Loucy (cell line): Measurements from ENCODE around the gene FAM20C.

Experiments
- EZH2phosphoT487 ChIP-seq: fragments of 200-600 bp; IDR thresholded peaks from 2 replicates; pipeline ENCODE4 v1.6.1; 2018; ENCODE audit warnings: antibody characterized with exemption, mild to moderate bottlenecking, moderate library complexity, borderline replicate concordance
- TF ChIP-seq, protein P1 (sequence below): fragments of 200-600 bp; sonication (generic); conservative IDR thresholded peaks from 2 replicates; pipeline ENCODE4 v1.5.1; 2014; ENCODE audit warnings: mild to moderate bottlenecking, antibody characterized with exemption, low read length

GRCh38 chr7:284762-285722 is 92.7 kb downstream of the FAM20C start:
- no peak for TF ChIP-seq EZH2phosphoT487
- TF ChIP-seq, protein P1, sequence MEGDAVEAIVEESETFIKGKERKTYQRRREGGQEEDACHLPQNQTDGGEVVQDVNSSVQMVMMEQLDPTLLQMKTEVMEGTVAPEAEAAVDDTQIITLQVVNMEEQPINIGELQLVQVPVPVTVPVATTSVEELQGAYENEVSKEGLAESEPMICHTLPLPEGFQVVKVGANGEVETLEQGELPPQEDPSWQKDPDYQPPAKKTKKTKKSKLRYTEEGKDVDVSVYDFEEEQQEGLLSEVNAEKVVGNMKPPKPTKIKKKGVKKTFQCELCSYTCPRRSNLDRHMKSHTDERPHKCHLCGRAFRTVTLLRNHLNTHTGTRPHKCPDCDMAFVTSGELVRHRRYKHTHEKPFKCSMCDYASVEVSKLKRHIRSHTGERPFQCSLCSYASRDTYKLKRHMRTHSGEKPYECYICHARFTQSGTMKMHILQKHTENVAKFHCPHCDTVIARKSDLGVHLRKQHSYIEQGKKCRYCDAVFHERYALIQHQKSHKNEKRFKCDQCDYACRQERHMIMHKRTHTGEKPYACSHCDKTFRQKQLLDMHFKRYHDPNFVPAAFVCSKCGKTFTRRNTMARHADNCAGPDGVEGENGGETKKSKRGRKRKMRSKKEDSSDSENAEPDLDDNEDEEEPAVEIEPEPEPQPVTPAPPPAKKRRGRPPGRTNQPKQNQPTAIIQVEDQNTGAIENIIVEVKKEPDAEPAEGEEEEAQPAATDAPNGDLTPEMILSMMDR: no peak
